ENCODE measurements around the gene DDX1.

The DDX1 gene

DNA sequence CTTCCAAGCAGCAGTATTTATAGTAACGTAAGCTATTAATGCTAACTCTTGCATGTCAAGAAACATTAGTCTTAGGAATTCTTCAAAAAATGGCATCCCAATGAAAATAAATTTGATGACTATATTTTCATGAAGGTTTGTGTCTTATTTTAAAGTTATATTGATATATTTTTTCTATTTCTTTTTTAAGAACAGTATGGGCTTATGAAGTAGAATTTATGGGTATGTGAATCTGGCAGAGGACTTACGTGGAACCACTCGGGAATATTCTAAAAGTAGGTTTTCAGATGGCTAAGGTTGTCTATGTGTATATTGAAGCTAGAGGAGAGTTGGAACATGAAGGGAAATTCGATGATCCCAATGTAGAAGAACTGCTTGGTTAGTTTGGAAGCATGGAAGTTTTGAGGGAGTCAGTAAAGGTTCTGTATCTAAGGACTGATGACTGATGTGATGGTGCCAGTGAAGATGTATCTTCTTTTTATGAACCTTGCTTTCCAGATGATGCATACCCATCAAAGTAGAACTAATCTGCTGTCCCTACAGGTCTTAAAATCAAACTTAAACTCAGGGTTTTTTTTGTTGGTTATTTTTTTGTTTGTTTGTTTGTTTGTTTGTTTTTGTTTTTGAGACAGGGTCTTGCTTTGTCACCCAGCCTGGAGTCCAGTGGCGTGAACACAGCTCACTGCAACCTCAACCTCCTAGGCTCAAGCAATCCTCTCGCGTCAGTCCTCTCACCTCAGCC is 39.5 kb downstream of the DDX1 start:
- DNase-seq, result no peak

DNA sequence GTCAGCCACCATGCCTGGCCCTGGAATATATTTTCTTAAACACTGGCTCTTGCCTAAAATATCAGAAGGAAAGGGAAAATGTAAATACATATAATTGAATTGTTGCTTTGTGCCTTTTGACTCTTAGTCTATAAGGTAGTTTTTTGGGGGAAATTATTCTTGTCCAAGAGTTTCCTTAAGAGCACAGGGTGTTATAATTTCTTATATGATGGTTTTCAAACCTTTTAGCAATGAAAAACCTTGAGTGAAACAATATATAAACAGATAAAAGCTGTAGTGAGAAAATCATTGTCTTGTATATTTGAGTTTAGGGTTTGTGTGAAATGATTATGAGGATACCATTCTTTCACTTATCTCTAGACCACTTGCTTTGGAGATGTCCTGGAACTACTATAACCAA is 40.2 kb downstream of the DDX1 start:
- DNase-seq, result no peak

DNA sequence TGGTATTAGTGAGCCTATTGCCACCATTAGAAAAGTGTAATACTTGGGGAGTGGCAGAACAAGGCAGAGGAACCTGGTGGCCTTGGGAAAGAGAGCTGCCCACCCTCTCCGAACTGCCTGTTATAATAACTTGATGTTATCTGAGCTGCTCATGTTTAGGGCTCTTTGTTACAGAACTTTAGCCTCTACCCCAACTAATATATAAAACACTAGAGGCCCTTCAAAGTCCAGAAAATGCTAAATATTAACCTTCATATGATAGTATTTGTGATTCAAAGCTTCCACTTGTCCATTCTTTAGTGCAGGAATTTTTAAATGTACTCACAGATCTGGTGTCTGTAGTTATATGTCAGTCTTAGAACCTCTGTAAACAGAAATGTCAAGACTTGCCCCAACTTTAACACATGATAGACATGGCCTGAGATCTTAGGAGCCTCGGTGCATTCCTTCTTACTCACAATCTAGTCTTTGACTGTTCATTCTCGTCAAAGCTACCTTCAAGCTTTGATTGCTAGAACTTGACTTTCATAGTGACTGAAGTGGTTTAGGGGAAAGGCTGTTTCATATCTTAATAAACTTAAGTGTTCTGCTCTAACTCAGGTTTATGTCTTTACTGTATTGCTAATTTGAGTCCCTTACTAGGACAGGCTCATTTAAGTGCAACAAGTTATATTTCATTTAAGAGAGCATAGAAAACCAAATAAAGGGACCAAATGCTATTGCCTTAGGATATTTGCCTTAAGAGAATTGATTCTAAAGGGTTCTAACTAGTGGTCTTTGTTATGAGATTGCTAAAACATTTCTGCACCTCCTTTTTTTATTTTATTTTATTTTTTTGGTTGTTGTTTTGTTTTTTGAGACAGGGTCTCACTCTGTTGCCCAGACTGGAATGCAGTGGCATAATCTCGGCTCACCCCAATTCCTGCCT is 41.6 kb downstream of the DDX1 start:
- no peak for DNase-seq

DNA sequence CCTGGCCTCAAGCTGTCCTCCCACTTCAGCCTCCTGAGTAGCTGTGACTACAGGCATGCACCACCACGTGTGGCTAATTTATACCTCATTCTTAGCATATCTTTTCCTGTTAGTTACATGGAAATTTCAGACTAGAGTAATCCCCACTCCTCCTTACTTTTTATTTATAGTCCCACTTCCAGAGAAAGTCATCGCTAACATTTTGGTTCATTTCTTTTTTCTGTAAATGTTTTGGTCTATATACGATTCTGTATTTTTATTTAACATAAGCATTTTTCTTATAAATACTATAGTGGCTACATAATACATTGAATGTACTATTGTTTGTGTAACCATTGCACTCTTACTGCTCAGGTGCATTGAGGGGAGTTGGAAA is 42.3 kb downstream of the DDX1 start:
- DNase-seq, result no peak

DNA sequence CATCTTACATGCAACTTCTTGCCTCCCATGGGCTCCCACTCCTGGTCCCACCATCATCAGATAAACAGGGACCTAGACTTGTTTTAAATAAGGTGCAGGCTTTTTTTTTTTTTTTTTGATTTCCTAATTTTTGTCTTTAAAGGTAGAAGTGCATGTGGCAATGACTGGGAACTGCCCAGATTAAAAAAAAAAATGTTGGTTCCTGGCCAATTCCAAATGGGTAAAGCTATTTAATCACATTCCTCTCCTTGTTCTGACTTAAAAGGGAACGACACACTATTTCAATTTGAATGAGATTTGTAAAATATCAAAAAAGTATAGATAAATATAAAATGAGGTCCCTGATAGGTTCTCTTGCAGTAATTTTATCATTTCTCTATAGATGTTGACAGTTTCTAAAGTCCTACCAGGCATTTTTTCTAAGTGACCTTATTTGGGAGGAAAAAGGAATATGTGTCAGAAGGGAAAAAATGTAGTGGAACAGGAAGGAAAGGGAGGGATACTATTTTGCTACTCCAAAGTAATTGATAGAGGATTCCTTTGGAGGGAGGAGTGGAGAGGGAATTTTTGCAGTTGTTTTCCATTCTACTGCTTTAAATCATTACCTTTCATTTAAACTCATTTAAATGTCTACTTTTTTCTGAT is 43.3 kb downstream of the DDX1 start:
- no peak for DNase-seq

DNA sequence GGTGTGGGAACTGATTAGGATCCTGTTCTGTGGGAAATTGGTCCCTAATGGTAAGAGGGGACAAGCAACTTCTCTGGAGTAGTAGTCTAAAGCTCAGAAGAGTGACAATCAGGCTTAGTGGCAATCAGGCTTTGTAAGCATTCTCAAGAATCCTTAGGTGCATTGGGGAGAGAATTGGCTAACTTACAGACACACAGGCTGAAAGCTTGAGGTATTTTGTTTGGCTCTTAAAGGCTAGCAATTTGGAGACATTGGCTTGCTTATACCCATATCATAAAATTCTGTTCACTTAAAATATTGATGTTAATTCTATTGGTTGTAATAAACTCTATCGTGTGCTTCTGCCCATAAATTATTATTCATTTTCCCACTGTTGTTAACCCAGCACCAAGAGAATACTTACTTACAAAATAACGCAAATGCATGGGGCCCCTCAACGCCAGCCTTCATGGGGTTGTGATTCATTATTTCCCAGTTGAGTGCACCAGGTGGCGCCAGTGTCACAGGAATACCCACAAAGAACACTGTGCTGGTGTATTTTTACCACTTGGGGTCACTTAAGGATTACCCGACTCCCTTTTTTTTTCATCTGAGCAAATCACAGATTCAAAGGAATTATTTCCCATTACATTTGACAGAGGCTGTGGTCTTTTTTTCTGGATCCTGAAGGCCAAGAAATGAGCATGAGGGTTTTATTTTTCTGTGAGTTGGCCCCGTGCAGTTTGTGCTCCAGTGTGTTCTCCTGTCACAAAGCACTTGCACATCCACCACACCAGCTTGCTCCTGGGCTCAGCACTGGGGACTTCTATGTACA is 45.5 kb downstream of the DDX1 start:
- DNase-seq, result peak; percentile 36 to 45

DNA sequence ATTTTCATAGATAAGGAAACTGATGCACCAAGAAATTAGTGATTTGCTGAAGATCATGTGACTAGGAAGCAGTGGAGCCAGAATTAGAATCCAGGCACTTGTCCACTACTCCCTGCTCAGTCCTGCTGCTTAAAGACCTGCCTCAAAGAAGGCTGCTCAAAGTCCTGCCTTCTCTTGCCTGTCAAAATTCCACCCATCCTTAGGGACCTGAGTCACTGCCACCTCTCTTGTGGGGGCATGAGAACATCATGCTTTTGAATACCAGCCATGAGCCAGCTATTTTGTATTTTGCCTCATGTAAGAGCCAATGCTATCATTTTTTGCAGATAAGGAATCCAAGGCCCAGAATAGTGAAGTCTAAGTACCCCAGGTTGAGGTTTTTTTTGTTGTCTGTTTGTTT is 47.1 kb downstream of the DDX1 start:
- no peak for DNase-seq

DNA sequence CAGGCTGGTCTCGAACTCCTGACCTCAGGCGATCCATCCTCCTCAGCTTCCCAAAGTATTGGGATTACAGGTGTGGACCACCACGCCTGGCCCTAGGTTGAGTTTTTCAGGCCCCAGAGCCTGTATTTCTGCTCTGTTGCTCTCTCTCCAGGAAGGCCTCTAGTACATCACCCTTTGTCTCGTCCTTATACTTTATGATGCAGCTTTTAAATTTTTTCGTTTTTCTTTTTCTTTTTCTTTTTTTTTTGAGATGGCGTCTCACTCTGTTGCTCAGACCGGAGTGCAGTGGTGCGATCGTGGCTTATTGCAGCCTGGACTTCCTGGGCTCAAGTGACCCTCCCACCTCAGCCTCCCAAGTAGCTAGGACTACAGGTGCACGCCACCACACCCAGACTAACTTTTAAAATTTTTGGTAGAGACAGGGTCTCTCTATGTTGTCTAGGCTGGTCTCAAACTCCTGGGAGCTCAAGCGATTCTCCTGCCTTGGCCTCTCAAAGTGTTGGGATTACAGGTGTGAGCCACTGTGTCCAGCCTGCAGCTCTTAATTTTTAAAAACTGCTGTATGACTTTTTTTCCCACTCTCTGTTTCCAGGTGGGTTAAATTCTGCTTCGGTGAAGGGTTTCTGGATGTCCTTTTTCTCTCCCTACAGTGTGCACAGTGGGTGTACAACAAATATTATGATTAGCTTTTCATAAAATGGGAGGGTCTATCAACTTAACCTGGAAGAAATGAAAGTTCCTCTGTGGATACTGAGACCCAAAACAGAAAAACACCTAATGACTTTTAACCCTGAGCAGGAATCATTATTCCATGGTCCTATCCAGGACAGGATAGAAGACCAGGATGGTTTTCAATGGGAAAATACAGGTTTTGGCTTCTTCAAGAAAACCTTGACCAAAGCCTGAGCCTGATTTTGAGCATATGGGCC is 47.9 kb downstream of the DDX1 start:
- DNase-seq, result no peak

DNA sequence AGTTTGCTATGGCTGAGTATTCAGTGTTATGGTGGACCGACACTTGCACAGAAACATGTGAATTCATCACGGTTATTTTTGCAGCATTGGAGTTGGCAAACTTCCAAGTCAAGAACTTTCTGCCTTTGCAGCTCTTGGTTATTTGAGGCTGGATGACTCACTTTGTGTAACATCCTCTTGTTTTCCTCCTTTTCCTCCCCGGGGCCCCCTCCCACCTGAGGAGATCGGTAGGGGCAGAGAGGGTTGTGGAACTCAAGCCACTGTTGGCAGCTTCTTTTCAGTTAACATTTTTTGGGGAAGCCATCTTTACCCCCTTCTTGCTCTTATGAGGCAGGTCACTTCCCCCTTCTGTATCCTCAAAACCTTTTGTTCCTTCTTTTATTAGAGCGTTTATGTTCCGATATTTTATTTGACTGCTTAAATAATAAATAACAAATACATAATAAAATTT is 48.6 kb downstream of the DDX1 start:
- DNase-seq, result no peak

DNA sequence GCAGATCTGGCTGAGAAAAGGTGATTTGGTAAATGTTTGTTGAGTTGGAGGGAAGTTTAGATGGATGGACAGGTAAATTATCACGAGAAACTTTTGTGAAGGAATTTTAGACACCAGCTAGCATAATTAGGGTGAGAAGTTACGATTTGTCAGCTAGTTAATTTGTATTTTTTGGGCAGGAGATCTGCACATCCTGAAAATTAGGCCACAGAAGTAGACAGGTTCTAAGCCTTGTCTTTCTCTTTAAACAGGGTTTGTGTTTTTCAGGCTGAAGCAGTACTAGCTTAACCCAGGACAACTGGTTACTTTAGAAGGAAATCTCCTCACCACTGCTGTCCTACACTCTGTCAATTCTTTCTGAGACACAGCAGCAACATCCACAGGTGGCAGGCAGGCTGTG is 49.1 kb downstream of the DDX1 start:
- no peak for DNase-seq

DNA sequence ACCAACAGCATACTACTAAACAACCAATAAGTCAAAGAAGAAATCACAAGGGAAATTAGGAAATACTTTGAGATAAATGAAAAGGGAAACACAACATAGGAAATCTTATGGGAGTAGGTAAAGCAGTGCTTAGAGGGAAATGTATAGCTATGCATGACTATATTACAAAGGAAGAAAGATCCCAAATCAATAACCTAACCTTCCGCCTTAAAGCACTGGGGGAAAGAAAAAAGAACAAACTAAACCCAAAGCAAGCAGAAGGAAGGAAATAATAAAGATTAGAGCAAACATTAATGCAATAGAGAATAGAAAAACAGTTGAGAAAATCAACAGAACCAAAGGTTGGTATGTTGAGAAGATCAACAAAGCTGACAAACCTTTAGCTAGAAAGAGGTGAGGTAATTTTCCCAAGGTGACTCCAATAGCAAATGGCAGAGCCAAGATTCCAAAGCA is 49.9 kb downstream of the DDX1 start:
- DNase-seq, result no peak

DNA sequence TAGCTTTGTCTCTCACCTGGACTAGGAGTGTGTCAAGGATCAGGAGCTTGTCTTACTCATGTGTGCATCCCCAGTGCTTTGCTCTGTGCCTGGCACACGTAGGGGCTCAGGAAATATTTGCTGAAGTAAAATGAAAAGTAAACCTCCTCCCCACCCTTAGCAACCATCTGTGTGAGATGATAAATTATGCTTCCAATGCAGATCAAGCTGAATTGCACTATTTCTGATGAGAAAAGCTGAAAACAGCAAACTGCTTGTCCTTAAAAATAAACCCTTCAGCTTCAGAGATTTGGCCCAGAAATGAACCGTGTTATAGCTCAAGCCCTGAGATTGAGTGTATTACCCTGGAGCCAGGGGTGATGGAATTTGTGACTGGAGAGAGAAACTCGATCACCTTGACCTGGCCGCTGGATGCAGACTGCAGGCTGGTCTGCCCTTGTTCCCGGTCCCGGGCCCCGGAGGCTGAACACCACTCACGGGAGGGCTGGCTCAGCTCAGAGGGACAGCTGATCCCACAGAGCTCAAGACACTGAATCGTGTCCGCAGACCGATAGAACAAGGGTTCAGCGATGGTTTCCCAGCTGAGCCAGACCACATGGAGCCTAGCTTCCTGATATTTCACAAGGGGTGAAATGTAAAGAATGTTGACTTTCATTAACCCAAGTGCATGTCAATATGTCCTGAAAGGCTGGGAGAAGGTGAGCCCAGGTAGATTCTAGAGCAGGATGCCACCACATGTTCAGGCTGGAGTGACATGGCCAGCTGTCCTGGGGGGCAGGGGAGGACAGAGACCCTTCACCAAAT is 50.5 kb downstream of the DDX1 start:
- DNase-seq, result no peak

DNA sequence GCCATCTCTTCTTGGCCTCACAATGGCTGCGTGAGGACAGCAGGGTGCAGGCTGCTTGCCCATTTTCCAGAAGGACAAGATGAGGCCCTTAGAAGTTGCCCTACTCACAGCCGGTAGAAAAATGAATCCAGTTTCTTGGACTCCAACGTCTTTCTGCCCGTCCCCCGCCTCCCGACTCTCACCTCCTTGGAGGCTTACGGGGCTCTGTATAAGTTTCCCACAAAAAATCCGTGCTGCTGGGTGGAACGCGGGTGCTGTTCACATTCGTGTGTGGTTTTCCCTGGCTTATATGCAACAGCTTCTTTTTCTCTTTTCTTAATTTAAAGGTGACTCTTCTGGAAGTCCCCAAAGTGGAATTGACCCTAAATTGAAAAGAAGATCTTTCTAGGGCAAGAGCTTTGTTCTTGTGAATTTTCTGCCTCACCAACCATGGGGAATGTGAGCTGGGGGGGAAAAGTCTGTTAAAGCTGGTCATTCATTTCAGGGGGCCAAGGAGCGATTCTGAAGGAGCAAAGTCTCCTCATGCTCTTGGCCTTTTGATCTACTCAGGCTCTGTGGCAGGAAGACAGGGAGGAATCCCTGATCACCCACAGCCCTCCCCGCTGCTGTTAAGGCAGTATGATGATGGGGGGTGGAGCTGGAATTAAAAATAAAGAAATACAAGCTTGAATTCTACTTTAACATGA is 51.3 kb downstream of the DDX1 start:
- DNase-seq, result no peak

DNA sequence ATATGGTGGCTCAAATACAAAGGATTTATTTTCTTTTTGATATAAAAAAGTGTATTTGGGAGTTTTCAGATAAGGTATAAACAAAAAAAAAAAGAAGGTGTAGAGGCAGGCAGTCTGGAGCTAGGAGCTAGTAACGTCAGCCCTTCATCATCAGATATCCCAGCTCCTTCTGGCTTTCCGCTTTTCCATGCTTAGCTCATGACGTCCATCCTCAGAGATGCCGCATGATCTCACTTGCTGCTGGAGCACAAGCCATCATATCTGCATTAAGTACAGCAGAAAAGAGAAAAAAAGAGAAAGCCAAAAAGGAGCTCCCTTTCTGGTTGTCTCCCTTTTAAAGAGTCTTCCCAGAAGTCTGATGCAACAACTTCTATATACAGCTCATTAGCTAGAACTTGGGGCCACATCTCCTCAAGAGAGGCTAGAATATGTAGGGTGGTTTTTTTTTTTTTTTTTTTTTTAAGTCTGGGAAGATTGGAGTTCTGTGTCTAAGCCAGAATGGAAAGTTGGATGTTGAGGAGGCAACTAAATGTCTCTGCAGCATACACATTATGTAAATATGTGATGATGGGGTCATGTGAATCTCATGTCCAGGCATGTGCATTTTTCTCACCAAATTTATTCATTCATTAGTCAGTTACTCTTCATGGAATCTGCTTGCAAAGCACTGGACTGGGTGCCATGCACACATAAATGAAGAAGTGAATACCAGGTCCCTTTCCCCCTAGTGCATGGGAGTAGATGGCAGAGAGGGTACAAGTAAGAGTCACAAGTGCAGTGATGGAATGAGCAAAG is 52.3 kb downstream of the DDX1 start:
- no peak for DNase-seq

DNA sequence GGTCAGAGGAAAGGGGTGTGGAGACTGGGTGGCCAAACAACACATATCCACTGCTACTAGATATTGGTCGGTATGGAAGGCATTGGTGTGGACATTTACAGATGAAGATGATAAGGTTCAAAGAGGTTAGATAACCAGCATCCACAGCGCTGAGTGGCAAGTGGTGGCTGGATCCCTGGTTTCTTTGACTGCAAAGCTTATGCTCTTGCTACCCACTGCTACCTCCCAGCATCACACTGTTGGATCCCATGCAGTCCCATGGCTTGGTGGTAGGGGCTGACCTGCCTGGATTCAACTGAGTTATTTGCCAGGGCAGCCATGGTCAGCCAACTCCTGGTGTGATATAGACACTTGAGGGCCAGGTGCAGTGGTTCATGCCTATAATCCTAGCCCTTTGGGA is 53.6 kb downstream of the DDX1 start:
- no peak for DNase-seq

DNA sequence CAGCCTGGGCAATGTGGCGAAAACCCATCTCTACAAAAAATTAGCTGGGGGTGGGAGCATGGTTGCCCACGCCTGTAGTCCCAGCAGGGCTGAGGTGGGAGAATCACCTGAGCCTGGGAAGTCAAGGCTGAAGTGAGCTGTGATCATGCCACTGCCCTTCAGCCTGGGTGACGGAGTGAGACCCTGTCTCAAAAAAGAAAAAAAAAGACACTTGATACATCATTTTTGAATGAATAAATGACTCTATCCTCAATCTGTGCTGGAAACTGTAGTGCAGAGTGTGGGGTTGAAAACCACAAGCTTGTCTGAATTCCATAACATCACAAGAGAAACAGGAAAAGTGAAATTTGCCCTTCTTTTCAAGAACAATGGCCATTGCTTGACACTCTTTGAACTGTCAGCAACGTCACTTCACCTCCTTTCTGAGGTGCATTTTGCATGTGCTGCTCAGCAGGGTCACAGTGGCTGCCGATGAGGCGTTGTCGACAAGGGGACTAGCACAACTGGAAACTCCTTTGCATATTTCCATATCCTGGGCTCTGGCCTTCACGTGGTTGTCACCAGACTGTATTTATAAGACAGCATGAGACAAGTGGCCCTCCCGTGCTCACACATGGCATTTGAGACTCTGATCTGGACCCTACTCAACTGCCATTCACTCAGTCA is 54.2 kb downstream of the DDX1 start:
- no peak for DNase-seq

DNA sequence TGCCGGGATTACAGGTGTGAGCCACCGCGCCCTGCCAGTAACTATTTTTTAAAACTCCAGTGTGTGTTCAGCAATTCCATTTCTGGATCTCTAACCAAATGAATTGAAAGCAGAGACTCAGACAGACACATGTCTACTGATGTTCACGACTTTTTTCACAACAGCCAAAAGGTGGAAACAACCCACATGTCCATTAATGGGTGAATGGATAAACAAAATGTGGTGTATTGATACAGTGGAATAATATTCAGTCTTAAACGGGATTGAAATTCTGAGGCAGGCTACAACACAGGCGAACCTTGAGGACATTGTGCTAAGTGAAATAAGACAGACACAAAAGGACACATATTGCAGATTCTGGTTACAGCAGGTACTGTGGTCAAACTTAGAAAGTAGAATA is 55.0 kb downstream of the DDX1 start:
- no peak for DNase-seq

All from stimulated activated CD4-positive, alpha-beta T cell treated with anti-CD3 and anti-CD28 coated beads, Interleukin-4, amount 100 ng/mL, for 4 hours (primary cell).